Fibroblast of villous mesenchyme (primary cell): ENCODE data around the gene ELP4. TPM values are rescaled to one million over a fixed set of nuclear protein-coding genes. Genes with fewer than 3 reads are reported as not detected.

Experiments used
- DNase-seq: peaks from one replicate; pipeline ENCODE4 v3.0.0-alpha.2; 2010; ENCODE audit warnings: low read depth
- H3K4me3 ChIP-seq: 2 replicates; pipeline ENCODE4 v1.5.1; 2011; ENCODE audit warnings: low read depth, mild to moderate bottlenecking, low read length
- total RNA-seq: library from RNA; depleted of rRNA; stranded (reverse); fragments of >200 nt; gene quantifications from 2 replicates; pipeline ENCODE4 v1.2.3, GENCODE V29; 2012
- TF ChIP-seq, protein P1 (sequence below): IDR thresholded peaks from 2 replicates; pipeline ENCODE4 v1.5.1; 2012; ENCODE audit warnings: low read depth, mild to moderate bottlenecking, low read length; ENCODE audit not compliant: insufficient read depth

The ELP4 gene
- total RNA-seq, 1 donor: 19.0 TPM

DNA sequence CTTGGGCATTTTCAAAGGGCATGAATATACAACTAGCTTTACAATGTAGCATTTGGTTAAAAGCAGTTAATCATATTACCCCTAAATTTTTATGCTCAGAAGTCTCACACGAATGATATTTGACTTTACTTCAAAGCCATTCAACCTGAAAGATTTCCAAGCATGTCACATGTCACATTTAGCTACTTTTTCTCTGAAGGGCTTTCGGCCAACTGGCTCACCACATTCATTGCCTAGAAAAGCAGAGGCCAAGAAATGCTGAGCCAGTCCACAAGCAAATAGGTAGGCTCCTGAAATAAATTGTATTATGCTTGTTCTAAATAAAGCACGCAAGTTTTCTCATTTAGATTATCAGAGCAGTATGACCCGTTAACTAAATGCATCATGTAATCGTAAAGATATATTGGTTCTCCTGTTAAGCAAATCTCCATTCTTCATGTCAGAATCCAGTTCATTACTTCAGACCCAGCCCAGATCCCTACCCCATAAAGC lies 271.0 kb downstream of the ELP4 start:
- no peak overlapping the region for H3K4me3 ChIP-seq
- DNase-seq: no peak
- TF ChIP-seq, protein P1, sequence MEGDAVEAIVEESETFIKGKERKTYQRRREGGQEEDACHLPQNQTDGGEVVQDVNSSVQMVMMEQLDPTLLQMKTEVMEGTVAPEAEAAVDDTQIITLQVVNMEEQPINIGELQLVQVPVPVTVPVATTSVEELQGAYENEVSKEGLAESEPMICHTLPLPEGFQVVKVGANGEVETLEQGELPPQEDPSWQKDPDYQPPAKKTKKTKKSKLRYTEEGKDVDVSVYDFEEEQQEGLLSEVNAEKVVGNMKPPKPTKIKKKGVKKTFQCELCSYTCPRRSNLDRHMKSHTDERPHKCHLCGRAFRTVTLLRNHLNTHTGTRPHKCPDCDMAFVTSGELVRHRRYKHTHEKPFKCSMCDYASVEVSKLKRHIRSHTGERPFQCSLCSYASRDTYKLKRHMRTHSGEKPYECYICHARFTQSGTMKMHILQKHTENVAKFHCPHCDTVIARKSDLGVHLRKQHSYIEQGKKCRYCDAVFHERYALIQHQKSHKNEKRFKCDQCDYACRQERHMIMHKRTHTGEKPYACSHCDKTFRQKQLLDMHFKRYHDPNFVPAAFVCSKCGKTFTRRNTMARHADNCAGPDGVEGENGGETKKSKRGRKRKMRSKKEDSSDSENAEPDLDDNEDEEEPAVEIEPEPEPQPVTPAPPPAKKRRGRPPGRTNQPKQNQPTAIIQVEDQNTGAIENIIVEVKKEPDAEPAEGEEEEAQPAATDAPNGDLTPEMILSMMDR: no peak

DNA sequence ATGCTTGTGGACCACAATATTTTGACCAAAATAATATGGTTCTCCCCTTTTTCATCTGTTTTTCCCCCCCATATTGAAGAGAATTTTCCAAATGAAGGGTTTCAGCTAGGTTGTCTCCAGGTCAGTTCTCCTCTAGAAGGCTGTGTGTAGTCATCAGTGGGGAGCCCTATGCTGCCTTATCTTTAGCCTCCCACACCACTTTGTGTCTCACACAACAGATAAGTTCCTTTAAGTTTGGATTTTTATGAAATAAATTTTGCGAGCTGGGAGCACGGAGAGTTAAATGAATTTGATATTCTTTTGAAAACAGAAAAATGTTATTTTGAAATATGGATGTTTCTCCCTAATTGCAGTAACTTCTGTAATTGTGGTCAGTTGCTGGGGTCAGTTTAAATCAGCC lies 272.7 kb downstream of the ELP4 start:
- TF ChIP-seq, protein P1: no peak
- H3K4me3 ChIP-seq: no peak overlapping the region
- no peak for DNase-seq

DNA sequence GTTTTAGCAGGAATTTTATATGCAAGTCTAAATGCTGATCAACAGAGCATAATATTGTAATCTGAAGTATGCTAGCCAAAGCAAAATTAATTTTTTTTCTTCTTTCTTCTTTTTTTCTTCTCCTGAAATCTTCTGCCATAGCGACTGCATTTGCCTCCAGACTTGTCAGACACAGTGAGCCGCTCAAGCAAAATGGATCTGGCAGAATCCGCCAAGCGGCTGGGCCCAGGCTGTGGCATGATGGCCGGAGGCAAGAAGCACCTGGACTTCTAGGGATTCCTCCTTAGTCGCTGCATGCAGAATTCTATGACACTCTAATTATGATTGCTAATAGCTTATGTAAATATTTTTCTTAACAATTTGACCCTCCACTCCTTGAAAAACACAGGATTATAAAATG lies 273.7 kb downstream of the ELP4 start:
- TF ChIP-seq, protein P1: no peak
- DNase-seq: no peak
- H3K4me3 ChIP-seq: no peak overlapping the region

DNA sequence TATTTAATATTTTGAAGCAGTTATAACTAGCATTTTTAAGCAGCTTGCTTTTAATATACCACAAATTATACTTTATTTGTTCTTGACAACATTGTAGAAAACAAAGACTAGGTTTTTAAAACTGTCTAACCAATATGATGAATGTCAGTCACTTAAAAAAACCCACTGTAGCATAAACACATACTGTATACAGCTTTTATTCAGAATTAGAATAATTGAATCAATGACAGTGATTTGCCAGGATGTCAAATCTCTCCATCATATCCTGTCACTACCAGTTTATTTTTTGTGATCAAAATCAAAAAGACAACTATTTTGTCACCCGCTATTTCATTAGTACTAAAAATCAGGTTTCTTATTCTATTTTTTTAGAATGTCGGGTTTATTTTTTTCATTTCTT lies 275.0 kb downstream of the ELP4 start:
- DNase-seq: no peak
- TF ChIP-seq, protein P1: no peak
- H3K4me3 ChIP-seq: no peak overlapping the region

DNA sequence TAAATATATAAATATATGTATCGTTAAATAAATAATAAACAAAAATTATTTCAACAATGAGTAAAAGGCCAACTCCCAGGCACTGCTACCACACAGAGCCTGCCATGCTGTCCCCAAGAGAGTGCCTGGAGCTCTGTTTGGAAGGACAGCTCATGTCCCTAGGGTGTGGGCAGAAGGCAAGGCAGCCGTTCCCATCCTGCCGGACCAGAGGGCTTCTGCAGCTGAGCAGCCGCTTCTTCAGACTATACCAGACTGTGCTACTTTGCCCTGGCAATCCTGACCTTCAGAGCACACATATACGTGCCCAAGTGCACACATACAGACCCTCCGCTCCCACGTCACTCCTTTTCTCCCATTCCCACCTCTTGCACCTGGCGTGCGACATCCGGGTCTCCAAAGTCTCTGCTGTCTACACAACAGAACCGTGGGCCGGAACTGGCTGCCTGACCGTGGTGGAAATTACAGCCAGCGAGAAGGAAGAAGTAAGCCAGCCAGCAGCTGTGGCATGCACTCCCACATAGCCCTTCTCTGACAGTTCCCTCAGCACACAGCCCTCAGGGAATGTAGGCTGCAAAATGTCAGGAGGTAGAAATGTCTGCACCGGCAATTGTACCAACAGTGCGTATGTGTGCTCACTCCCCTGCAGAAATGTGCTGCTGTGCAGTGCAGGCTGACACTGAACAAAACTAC lies 277.6 kb downstream of the ELP4 start:
- H3K4me3 ChIP-seq: no peak overlapping the region
- TF ChIP-seq, protein P1: no peak
- DNase-seq: no peak

DNA sequence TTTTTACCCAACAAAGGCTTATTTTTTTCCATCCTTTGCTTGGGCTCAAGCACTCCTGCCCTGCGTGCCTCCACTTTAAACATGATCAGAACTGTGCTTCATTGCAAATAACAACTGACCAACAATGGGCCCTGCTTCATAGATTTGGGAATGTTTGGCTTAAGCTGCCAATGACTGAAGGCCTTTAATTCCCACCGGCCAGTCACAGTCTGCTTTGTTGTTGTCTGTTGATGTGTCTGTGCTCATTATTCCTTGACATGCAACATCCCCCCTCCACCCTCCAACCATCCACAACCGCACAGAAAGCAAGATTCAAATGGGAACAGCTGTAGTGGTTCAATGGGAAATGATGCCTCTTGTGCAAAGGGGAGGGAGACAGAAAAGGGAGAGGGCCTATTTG lies 278.5 kb downstream of the ELP4 start:
- no peak for DNase-seq
- H3K4me3 ChIP-seq: no peak overlapping the region
- TF ChIP-seq, protein P1: no peak

DNA sequence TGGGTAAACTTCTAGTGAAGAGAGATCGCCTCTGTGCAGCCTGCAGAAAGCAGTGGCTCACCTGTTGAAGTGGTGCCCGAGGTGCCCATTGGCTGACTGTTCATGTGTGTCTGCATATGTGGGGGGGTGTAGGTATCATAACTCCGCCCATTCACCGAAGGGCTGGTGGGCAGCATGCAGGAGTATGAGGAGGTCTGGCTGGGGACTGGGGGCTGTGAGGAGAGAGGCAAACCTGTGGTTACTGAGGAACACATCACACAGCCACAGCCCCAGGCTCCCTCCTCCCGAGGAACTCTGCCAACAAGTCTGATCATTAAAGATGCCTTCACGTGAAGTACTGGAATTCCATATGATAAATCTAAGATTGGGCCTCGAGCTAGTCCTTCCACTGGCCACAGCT lies 281.1 kb downstream of the ELP4 start:
- no peak overlapping the region for H3K4me3 ChIP-seq
- TF ChIP-seq, protein P1: no peak
- DNase-seq: no peak
